Stimulated activated CD4-positive, alpha-beta T cell treated with anti-CD3 and anti-CD28 coated beads, Interleukin-2, amount 100 ng/mL, for 4 hours (primary cell): ENCODE measurements around the gene FMOD.
A peak's percentile ranks its signal among the peaks of the same experiment; 100 is the strongest.
"Not testable (repeated sequence)": the region's sequence is repeated elsewhere in the genome, so short reads cannot be mapped to it uniquely, and the experiment has no call there.

Experiments used
- DNase-seq: peaks from one replicate; pipeline ENCODE4 v3.0.0-alpha.2; 2020; ENCODE audit warnings: low read depth

FMOD gene

GRCh38 chr1:203326830-203327683 lies 23.9 kb downstream of the FMOD start:
- peak; percentile 91 for DNase-seq

- no peak for DNase-seq
These were observed 25.4 kb downstream of the FMOD start for GRCh38 chr1:203325418-203326091.

GRCh38 chr1:203325026-203325417 lies 25.9 kb downstream of the FMOD start:
- no peak for DNase-seq

GRCh38 chr1:203324105-203325025 lies 26.6 kb downstream of the FMOD start:
- no peak for DNase-seq

GRCh38 chr1:203323587-203323986 lies 27.3 kb downstream of the FMOD start:
- no peak for DNase-seq

DNA sequence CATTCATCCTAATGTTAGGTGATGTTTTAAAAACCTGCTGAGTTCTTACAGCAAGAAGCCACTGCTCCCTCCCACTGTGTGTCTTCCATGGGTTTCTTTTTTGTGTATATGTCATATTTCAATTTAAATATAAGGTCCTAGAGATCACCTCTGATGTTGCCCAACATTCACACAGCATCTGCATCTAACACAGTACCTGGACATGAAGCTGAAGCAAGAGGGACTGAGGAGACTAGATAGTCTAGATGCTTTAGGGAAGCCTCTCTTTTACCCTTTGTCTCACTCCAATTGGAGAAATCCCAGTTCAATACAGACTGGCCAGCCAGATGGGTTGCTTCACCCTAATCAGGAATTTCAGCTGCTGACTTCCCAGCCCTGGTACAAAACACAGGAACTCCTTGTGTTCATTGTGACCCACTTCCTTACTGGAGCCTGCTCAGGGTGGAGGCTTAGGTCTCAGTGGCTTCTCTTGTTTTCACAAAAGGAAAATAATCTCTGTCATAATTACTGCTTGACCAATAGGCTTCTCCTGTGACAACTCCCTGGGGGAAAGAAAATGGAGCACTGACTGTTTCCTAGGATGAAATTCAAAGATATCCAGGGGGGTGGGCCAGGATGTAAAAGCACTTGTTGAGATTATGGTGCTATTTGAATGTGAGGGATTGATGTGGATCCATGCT lies 28.3 kb downstream of the FMOD start:
- no peak for DNase-seq

DNA sequence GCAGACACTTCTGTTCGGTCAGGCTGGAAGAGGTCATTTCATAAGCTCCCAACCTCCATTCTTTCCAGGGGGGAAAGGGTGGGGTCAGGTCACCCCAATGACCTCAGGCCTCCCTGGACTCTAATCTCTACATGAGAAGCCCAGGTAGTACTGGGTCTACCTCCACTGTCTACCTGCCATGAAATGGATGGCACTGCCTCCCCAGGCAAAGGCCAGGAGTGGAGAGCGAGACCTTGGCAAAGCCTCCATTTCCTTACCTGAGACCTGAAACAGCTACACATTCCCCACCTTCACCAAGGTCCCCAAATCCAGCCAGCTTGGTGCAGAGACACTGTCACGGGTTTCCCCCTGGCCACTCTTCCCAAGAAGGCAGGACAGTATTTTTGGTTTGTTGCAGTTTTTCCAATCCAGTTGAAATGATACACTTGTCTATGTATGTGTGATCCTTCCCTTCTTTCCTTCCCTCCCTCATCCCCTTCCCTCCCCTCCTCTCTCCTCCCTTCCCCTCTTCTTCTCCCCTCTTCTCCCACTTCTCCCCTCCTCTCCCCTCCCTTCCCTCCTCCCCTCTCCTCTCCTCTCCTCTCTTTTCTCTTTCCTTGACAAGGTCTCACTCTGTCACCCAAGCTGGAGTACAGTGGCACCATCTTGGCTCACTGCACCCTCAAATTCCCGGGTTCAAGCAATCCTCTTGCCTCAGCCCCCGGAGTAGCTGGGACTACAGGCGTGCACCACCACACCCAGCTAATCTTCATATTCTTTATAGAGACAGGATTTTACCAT lies 29.5 kb downstream of the FMOD start:
- DNase-seq: no peak

GRCh38 chr1:203320591-203321272 lies 30.2 kb downstream of the FMOD start:
- no peak for DNase-seq

DNA sequence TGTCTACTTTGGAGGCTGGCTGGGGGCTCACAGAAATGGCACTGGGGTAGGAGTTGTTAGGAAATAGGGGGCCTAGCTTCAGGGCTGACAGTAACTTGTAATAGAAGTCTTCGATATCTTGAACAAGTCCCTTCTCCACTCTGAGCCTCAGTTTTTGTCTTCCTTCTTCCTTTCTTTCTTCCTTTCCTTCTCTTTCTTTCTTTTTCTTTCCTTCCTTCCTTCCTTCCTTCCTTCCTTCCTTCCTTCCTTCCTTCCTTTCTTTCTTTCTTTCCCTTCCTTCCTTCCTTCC lies 32.7 kb downstream of the FMOD start:
- DNase-seq: no peak

- DNase-seq: no peak
These were observed 33.3 kb downstream of the FMOD start for GRCh38 chr1:203317429-203318228.

GRCh38 chr1:203316626-203317093 lies 34.3 kb downstream of the FMOD start:
- no peak for DNase-seq

GRCh38 chr1:203314025-203314759 lies 36.7 kb downstream of the FMOD start:
- not testable (repeated sequence) for DNase-seq

DNA sequence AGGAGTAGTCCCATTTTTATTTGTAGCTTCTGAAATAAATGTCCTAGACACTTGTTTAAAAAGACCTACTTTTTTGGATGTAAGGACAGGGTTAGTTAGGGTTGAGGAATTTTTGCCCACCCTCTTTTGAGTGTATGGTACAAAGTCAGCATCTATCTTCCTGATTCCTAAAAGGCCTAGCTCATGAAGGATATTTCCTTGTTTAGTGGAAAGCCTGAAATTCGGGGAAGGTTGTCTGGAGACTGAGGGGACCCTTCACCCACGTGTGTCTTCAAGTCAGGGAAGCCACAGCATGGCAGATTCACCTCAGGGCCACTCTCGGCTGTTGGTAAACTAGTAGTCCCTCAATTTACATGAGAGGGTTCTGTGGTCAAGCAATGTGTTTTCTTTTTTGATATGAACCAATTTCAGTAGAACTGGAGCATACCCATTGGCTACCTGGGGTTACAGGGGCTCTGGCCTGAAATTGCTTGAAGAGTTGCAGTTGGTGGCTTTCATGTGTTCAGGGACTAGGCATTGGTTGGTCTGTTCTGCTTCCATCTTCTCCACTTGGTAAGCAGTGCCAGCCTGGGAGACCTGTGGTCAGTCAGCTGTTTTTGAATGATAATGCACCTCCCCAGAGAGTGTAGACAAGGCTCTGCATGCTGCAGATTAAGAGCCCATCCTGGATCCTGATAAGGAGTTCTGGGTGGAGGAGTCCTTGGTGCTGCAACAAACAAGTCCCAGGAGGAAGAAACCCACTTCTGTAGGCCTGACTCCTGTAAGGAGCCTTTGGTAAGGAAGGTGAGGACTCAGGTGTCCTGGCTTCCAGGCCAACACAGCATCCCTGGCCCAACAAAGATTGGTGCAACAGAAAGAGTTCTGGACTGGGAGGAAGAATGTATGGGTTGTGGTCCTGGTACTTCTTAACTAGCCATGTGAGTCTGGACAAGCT lies 39.3 kb downstream of the FMOD start:
- DNase-seq: no peak

DNA sequence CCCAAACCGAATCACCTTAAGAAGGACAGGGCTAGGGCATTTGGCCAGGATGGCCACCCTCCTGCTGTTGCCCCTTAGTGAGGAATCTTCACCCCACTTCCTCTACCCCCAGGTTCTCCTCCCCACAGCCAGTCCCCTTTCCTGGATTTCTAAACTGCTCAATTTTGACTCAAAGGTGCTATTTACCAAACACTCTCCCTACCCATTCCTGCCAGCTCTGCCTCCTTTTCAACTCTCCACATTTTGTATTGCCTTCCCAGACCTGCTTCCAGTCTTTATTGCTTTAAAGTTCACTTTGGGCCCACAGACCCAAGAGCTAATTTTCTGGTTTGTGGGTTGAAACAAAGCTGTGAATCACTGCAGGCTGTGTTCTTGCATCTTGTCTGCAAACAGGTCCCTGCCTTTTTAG lies 42.0 kb downstream of the FMOD start:
- no peak for DNase-seq

- DNase-seq: no peak
These were observed 42.5 kb downstream of the FMOD start for GRCh38 chr1:203308328-203308922.

DNA sequence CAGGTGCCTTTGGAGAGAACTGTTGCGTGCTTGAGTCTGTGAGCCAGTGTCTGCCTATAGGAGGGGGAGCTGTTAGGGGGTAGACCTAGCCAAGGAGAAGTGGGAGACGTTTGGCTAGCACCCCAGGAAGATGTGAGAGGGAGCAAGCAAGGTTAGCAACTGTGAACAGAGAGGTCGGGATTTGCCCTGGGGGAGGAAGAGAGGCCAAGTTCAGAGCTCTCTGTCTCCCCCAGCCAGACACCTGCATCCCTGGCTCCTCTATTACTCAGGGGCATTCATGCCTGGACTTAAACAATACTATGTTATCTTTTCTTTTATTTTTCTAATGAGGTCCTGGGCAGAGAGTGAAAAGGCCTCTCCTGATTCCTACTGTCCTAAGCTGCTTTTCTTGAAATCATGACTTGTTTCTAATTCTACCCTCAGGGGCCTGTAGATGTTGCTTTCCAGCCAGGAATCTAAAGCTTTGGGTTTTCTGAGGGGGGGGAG lies 43.2 kb downstream of the FMOD start:
- no peak for DNase-seq

- DNase-seq: no peak
These were observed 43.9 kb downstream of the FMOD start for GRCh38 chr1:203306965-203307541.
